Stimulated activated CD8-positive, alpha-beta memory T cell treated with anti-CD3 and anti-CD28 coated beads, Interleukin-2, amount 100 ng/mL, for 1 hour (primary cell): Measurements from ENCODE around the gene DNAJB11.
"Not testable (repeated sequence)": the region's sequence is repeated elsewhere in the genome, so short reads cannot be mapped to it uniquely, and the experiment has no call there.

Experiments used
- DNase-seq, 2 donors: peaks; one replicate each; pipeline ENCODE4 v3.0.0-alpha.2; 2020; ENCODE audit warnings: low read depth in 2 of 2

The DNAJB11 gene

DNA sequence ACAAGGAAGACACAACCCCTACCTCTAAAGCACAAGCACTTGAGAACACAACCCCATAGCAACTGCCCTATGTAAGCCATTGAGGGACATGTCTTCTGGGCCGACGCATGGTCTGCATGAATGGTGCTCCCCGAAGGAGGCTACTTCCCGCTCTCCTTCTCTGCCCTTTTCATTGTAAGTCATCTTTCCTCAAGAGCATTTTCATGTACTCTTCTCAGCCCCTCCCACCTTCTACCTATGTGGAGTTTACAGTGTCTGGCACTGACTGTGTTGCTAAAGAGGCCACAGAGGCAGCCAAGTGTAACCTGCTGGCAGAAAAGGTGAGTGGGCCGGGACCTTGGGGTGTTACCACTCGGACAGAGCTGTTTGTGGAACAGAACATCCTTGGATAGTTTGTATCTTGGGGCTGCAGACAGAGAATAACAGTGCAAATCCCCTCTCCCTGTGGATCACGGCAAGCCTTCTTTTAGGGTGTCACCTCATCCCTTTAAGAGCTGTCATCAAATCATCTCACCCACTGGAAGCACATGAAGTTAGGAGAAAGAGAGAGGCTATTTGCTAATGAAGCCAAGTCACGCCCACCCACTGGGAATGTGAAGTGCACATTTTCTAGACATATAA, 47.9 kb downstream of the DNAJB11 start:
- no peak for DNase-seq

DNA sequence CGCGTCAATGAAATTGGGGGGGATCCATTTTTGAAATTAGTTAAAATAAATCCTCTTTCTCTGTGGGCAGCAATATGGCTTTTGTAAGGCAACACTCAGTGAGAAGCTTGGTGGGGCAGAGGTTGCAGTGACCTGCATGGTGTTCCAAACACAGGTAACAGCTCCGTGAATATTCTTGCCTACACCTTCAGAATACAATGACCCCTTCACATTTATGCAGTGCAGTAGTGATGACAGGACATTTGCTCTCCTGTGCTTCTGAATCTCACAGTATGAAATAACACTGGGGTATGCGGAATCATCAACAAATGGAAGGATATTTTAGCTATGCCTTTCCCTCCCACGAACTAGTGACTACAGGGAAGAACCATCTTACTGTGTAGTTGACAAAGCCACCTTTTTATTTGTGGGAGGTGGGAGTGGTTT, 49.3 kb downstream of the DNAJB11 start:
- DNase-seq, result no peak

GRCh38 chr3:186620213-186621092, 49.9 kb downstream of the DNAJB11 start:
- no peak for DNase-seq

- no peak for DNase-seq
Measured at GRCh38 chr3:186621894-186622650, 51.6 kb downstream of the DNAJB11 start.

DNA sequence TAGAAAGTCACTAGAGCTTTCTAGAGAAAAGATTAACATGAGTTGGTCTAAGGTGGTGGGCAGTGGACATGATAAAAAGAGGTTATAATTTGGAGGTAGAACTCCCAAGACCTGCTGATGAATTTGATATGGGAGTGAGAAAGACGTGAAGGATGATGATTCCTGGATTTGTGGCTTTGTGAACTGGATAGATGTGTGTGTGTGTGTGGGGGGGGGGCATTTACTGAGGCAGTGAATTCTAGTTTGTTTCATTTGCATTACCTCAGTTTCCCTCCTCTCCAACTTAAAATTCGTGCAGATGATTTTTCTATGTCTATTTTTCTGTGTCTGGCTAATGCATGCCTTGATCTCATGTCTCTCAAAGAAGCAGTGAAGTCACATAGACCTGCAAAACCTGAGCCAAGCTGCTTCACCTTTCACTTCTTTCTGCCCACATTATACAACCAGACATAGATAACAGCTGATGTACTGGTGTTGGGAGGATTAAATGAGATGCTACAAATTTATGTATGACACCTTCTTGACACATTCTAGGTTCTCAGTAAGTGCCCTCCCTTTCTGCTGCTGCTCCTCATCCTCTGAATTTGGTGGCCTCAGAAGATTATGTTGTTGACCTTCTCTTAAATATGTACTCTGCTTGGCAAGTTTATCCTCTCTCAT, 52.3 kb downstream of the DNAJB11 start:
- DNase-seq, result no peak

DNA sequence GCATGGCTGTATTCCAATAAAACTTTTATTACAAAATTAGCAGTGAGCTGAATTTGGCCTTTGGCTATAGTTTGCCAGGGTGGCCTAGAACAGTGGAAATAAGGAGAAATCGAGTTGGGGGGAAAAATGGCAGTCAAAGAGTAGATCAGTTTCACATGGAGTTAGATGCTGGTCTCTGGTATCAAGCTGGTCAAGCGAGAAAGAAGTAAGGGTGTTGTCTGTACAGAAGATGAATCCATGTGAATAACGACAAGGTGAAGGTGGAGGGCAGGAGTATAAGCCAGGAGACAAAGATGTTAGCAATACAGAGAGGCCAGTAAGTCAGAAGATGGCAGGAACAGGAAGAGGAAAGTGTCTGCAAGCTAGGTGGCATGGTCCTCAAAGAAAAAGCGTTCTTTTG, 54.1 kb downstream of the DNAJB11 start:
- DNase-seq, result no peak

DNA sequence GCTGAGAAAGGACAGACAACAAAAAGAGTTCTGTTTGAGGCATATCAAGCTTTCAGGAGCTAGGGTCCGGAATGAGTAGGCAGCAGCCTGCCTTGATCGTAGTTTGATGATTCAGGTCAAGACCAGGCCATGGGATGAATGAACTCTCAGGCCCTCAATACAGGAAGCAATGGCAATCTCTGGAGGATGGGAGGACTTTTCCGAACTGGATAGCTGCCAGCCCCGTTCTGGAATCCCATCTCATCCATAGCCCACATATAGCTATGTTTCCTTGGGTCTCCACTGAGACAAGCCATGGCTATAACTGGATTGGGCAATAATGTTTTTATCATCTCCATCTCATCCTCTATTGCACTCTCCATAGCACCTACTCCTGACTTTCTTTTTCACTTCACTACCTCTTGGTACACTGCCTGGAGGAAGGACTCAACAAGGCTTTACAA, 55.1 kb downstream of the DNAJB11 start:
- no peak for DNase-seq

- no peak for DNase-seq
Measured at GRCh38 chr3:186626254-186626847, 55.8 kb downstream of the DNAJB11 start.

GRCh38 chr3:186627852-186628414, 57.4 kb downstream of the DNAJB11 start:
- DNase-seq, result no peak

DNA sequence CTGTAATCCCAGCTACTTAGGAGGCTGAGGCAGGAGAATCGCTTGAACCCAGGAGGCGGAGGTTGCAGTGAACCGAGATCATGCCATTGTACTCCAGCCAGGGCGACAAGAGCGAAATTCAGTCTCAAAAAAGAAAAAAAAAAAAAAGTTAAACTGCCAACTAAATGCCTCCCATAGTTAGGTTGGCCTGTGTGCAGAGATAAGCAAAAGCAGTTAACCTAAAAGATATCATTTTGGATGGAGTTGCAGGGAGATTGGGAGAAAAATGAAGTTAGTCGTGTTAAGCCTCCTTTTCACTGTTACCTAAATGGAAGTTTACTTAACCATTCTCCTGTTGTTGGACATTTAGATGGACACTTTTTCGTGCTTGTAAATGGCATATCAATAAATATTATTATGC, 58.2 kb downstream of the DNAJB11 start:
- DNase-seq, result no peak

DNA sequence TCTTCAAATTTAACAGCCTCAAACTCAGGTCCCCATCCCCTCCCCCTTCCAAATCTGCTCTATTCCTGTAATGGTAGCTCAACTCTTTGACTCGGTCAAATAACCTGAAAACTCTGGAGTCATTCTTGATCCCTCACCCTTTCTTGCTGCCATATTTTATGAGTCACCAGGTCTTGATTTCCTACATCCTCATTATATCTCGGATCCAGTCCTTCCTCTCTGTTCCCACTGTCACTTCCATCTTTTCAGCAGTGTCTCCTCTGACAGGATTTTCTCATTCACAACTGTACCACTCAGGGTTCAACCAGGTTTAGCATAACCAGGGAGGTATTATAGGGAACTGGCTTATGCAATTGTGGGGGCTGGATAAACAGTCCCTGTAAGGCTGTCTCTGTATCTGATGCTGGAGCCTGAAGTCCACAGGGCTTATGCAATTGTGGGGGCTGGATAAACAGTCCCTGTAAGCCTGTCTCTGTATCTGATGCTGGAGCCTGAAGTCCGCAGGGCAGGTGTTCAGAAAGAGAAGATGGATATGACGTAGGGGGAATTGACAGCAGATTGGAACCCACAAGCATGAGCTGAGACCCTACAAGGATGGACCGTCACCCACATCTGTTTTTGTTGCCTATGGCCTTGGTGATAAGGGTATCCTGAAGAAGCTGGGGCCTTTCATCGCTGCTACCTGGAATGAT, 60.6 kb downstream of the DNAJB11 start:
- DNase-seq, result no peak

GRCh38 chr3:186633481-186633880, 63.0 kb downstream of the DNAJB11 start:
- no peak for DNase-seq

GRCh38 chr3:186634207-186634606, 63.7 kb downstream of the DNAJB11 start:
- not testable (repeated sequence) for DNase-seq
